ENCODE measurements around the gene LZTS3. TPM values are rescaled to one million over a fixed set of nuclear protein-coding genes. Genes with fewer than 3 reads are reported as not detected.

The LZTS3 gene
- total RNA-seq, 3 donors from 2014 or later (not counting 1 experiment from before 2014, with no cell fraction given) = 3.1 to 4.6 (median 3.3) TPM

- WGBS (ENCODE audit: insufficient coverage) = 94% methylated on average over 1 of the region's 1 CpG
- ATAC-seq = no peak
- no peak for TF ChIP-seq CTCF (IDR thresholded peaks at IDR 0.05)
- H3K27ac Mint-ChIP-seq = no peak overlapping the region
- no peak overlapping the region for H3K27ac ChIP-seq (ENCODE audit: low read length)
- peaks cover 14 to 24% of the 10 kb centered on the region in 2 donors for H3K4me1 Mint-ChIP-seq
- no peak overlapping the region for H3K4me3 ChIP-seq (ENCODE audit: low read length)
- H3K9me3 Mint-ChIP-seq = no peaks in the 10 kb centered on the region
- no peaks in the 10 kb centered on the region for H3K9me3 ChIP-seq (ENCODE audit: control insufficient read depth, insufficient read depth, low read length)
- peaks cover 27% of the 10 kb centered on the region for H3K27me3 ChIP-seq (ENCODE audit: control insufficient read depth, insufficient read depth, low read length)
- no peaks in the 10 kb centered on the region for H3K36me3 ChIP-seq (ENCODE audit: control insufficient read depth, insufficient read depth, low read length)
- intact Hi-C loops (cut with micrococcal nuclease) = no loop called here
- H3K36me3 Mint-ChIP-seq = no peaks in the 10 kb centered on the region
- DNase-seq = no peak
- H3K27me3 Mint-ChIP-seq (ENCODE audit: low read depth in 2 of 2) = peaks cover 26 to 31% of the 10 kb centered on the region in 2 donors
- peaks cover 19% of the 10 kb centered on the region for H3K4me1 ChIP-seq (ENCODE audit: control insufficient read depth, insufficient read depth, low read length)
- H3K4me3 Mint-ChIP-seq = peak overlapping the region; percentile 86
Measured at GRCh38 chr20:3175270-3175669, 1.9 kb upstream of the LZTS3 start.

GRCh38 chr20:3174442-3175261 is 1.3 kb upstream of the LZTS3 start:
- H3K36me3 ChIP-seq (ENCODE audit: control insufficient read depth, insufficient read depth, low read length) = no peaks in the 10 kb centered on the region
- no peak for DNase-seq
- ATAC-seq = no peak
- no peak overlapping the region for H3K4me3 ChIP-seq (ENCODE audit: low read length)
- Mint-ChIP-seq H3K27me3 (ENCODE audit: low read depth in 2 of 2) (peaks cover 31 to 36% of the 10 kb centered on the region in 2 donors), H3K4me1 (peaks cover 14 to 24% of the 10 kb centered on the region in 2 donors), H3K4me3 (peak overlapping the region; percentile 86), H3K36me3 (no peaks in the 10 kb centered on the region), H3K9me3 (no peaks in the 10 kb centered on the region), H3K27ac (peak overlapping the region; percentile 49 to 82)
- H3K9me3 ChIP-seq (ENCODE audit: control insufficient read depth, insufficient read depth, low read length) = no peaks in the 10 kb centered on the region
- 27% methylated on average over 6 of the region's 13 CpGs for WGBS (ENCODE audit: insufficient coverage)
- H3K27ac ChIP-seq (ENCODE audit: low read length) = no peak overlapping the region
- peaks cover 19% of the 10 kb centered on the region for H3K4me1 ChIP-seq (ENCODE audit: control insufficient read depth, insufficient read depth, low read length)
- H3K27me3 ChIP-seq (ENCODE audit: control insufficient read depth, insufficient read depth, low read length) = peaks cover 27% of the 10 kb centered on the region
- intact Hi-C loops (cut with micrococcal nuclease) = no loop called here
- TF ChIP-seq CTCF (IDR thresholded peaks at IDR 0.05) = no peak

GRCh38 chr20:3173610-3174441 is 477 bp upstream of the LZTS3 start:
- peaks cover 27% of the 10 kb centered on the region for H3K27me3 ChIP-seq (ENCODE audit: control insufficient read depth, insufficient read depth, low read length)
- peaks cover 37 to 44% of the 10 kb centered on the region in 2 donors for H3K27me3 Mint-ChIP-seq (ENCODE audit: low read depth in 2 of 2)

More at GRCh38 chr20:3173610-3174441, 477 bp upstream of the LZTS3 start:
- Mint-ChIP-seq H3K4me3 (peak overlapping the region; percentile 86), H3K4me1 (peaks cover 14 to 24% of the 10 kb centered on the region in 2 donors), H3K36me3 (no peaks in the 10 kb centered on the region), H3K27ac (peak overlapping the region; percentile 49 to 82), H3K9me3 (no peaks in the 10 kb centered on the region)
- TF ChIP-seq CTCF (IDR thresholded peaks at IDR 0.05) = no peak
- Histone ChIP-seq H3K27ac (ENCODE audit: low read length) (no peak overlapping the region), H3K36me3 (ENCODE audit: control insufficient read depth, insufficient read depth, low read length) (no peaks in the 10 kb centered on the region), H3K9me3 (ENCODE audit: control insufficient read depth, insufficient read depth, low read length) (no peaks in the 10 kb centered on the region), H3K4me1 (ENCODE audit: control insufficient read depth, insufficient read depth, low read length) (peaks cover 19% of the 10 kb centered on the region), H3K4me3 (ENCODE audit: low read length) (peak overlapping the region; percentile 66)
- 1% methylated on average over 83 of the region's 84 CpGs for WGBS (ENCODE audit: insufficient coverage)
- ATAC-seq = peak in 2 of 3 donors; percentile 16
- intact Hi-C loops (cut with micrococcal nuclease) = loop anchor here (1.0 kb wide), 1 partner anchor 15 kb away; the partner anchor contains the start of genes FASTKD5 and UBOX5
- DNase-seq = peak; percentile 86 to 94
